GM10266 (cell line): ENCODE measurements around the gene TEPSIN.

ENCODE experiments used
- DNase-seq: peaks from one replicate; pipeline ENCODE4 v3.0.0; 2012; ENCODE audit errors: extremely low spot score
- TF ChIP-seq, protein P1 (sequence below): IDR thresholded peaks from 2 replicates; pipeline ENCODE4 v1.5.1; 2012; ENCODE audit warnings: mild to moderate bottlenecking, low read depth; ENCODE audit not compliant: control insufficient read depth, insufficient read depth; ENCODE audit errors: missing control alignments

Gene TEPSIN

DNA sequence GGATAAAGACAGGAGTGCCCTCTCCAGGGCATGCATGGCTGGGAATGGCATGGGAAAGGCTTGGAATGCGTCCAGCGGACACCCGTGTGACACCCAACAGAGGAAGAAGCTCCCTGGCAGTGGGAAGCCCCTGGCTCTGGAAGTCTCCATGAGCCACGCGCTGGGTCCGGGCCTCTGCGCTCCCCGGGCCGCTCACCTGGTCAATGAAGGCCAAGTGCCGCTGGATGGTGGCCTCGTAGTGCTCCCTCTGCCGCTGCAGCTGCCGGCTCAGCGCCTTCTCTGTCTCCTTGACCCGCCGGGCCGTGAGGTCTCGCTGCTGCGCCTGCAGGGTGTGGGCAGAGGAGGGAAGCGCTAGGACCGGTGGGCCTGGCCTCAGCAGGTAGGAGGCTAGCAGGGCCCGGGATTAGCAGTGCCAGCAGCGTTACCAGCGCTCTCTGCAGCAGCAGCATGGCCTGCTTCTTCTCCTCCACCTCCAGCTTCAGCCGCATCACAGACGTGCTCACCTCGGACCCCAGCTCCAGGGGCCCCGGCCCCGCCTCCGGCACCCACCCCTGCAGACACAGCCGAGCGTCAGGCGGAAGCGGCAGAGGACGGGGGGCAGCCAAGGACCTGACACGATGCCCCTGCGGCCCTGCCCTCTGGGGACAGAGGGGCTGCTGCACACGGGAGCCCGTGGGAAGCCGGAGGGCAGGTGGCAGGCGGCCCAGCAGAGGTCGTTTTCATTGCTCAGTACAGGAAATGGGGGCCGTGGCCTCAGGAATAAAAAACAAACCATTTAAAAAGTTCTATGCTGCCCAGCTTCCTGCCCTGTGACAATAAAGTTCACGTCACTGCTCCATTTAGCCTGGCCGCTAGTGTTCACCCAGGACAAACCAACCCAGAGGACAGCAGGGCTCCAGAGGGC lies 42.1 kb downstream of the TEPSIN start:
- TF ChIP-seq, protein P1, sequence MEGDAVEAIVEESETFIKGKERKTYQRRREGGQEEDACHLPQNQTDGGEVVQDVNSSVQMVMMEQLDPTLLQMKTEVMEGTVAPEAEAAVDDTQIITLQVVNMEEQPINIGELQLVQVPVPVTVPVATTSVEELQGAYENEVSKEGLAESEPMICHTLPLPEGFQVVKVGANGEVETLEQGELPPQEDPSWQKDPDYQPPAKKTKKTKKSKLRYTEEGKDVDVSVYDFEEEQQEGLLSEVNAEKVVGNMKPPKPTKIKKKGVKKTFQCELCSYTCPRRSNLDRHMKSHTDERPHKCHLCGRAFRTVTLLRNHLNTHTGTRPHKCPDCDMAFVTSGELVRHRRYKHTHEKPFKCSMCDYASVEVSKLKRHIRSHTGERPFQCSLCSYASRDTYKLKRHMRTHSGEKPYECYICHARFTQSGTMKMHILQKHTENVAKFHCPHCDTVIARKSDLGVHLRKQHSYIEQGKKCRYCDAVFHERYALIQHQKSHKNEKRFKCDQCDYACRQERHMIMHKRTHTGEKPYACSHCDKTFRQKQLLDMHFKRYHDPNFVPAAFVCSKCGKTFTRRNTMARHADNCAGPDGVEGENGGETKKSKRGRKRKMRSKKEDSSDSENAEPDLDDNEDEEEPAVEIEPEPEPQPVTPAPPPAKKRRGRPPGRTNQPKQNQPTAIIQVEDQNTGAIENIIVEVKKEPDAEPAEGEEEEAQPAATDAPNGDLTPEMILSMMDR = no peak
- DNase-seq = no peak

DNA sequence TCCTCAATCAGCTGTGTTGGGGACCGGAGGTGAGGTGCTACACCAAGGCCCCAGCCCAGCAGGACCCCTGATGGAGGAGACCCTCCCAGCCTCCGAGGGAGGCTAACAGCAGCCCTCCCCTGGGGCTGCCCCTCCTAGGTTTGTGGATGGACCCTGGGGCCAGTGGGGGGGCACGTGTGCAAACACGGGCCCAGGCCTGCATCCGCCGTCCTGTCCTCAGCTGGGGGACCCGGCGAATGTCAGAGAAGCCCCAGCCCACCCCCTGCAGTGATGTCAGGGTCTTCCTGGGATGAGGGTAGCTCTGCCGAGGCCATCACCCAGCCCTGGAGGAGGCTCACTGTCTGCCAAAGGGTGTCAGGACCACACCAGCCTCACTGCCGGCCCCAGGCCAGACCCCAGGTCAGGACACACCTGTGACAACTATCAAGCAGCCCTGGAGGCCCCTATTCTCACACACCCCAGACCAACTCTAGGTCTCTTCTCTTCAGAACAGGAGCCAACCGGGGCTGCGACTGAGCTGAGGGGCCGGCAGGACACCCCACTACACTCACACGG lies 42.8 kb downstream of the TEPSIN start:
- TF ChIP-seq, protein P1 = no peak
- DNase-seq = no peak

DNA sequence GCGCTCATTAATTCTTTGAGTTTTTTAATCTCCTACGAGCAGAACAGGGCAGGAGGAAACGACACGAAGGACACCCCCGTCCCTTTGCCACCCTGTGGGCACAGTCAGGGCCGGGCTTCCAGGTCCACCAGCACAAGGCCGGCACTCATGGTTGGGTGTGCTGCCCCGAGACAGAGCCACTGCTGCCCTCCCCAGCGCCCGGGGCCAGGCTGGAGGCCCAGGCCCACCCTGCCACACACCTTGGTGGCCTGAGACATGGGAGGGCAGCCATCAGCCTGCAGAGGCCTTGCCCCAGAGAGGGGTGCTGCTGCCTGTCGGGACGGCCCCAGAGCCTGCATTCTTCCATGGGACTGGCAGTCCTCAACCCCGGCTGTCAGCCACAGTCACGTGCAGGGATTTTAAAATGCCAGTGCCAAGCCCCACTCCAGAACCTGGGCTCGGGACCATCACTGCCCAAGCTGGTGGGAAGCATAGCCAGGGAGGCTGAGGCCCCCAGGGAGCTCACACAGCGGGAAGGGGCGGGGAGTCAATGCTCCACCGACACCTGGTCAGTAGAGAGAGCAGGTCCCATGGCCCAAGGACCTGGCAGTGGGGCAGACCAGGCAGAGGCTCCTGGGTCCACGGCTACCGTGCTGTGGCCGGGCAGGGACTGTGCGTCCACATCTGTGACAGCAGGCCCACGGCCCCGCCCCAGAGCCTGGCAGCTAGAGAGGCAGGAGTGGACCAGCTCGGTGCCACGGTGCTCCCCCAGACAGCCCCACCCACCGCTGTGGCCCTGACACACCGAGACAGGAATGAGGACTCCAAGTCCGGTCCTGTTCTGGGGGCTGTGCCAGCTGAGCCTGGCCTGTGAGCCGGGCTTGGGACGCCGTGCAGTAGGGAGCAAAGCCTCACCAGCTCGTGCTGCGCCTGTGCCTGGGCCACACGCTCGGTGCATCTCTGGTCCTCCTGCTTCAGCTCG lies 43.6 kb downstream of the TEPSIN start:
- no peak for DNase-seq
- TF ChIP-seq, protein P1 = no peak

DNA sequence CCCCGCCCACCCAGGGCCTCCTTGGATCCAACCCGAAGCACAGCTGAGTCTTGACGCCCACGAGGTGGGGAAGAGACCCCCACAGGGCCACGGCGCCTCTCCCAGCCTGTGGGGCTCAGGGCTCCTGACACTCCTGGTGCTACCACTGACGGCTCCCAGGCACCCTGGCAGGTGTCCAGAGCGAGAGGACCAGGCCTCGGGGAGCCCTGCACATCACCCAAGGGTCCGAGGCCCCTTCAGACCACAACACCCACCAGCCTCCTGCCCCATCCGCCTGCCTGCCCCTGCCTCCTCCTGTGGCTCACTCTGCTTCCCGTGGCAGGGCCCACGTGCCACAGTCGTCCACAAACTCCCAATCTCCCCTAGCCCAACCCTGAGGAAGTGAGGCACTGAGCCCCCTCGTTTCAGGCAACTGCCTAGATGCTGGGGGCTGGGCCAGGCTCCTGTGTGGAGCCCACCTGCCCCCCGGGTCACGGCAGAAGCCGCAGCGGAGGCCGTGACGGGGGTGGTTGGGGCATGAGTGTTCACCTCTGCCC lies 44.6 kb downstream of the TEPSIN start:
- DNase-seq = no peak
- TF ChIP-seq, protein P1 = no peak

DNA sequence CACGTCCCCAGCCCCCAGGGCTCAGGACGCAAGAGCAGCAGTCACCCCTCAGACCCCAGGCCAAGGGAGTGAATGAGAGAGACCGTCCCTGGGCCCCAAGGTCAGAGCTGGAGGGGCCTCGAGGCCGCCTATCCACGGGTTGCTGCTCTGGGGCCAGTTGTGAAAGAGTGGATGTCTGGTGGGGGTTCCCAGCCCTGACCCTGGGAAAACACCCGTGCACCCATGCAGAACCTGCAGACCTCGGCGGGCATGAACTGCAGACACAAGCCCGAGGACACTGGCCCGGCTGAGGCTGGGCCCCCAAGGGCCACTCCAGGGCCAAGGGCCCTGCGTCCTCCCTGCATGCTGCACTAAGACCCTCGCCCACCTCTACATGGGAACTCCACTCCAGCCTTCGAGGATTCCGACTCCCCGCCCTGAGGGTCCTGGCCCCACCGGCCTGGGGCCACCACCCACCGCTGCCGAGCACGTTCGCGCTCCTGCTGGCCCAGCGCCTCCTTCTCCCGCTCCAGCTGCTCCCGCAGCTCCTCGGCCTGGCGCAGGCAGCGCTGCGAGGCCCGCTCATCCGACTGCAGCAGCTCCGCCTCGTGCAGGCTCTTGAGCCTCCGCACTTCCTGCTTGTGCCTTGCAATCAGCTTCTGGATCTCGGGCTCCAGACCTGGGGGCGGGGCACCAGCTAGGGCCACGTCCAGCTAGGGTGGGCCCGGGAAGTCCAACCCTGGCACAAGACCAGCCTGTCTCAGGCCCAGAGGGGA lies 45.2 kb downstream of the TEPSIN start:
- DNase-seq = peak; percentile 77
- TF ChIP-seq, protein P1 = no peak

DNA sequence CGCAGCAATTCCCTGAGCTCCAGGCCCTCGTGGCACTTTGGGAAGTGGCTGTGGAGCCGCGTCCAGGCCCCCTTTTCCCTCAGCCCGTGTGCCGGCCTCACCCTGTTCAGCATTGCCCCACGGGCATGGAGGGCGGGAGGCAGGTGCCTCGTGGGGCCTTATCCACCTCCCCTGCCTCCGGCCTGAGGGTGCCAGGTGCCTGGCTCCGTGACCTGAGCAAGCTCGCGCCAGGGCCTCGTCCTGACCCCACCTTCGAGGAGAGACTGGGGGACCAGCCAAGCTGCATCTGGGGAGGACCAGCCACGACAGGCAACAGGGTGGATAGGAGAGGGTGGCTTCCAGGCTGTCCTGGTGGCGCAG lies 45.8 kb downstream of the TEPSIN start:
- TF ChIP-seq, protein P1 = no peak
- DNase-seq = no peak
